MV-4-11 (cell line): ENCODE measurements around the gene ENTPD8.
"Not testable (repeated sequence)": the region's sequence is repeated elsewhere in the genome, so short reads cannot be mapped to it uniquely, and the experiment has no call there.

Experiments used
- DNase-seq: peaks from one replicate; lab custom pipeline; 2025; lab: John Stamatoyannopoulos, UW

Gene ENTPD8

GRCh38 chr9:137458194-137459151 is 17.3 kb upstream of the ENTPD8 start:
- no peak for DNase-seq

- DNase-seq: no peak
These were observed 16.4 kb upstream of the ENTPD8 start for GRCh38 chr9:137457406-137458193.

GRCh38 chr9:137456864-137457405 is 15.8 kb upstream of the ENTPD8 start:
- DNase-seq: no peak

GRCh38 chr9:137456061-137456863 is 15.1 kb upstream of the ENTPD8 start:
- no peak for DNase-seq

- no peak for DNase-seq
These were observed 14.3 kb upstream of the ENTPD8 start for GRCh38 chr9:137455359-137455991.

GRCh38 chr9:137454597-137455358 is 13.6 kb upstream of the ENTPD8 start:
- DNase-seq: no peak

GRCh38 chr9:137454145-137454596 is 13.0 kb upstream of the ENTPD8 start:
- no peak for DNase-seq

- DNase-seq: peak; percentile 30
These were observed 12.5 kb upstream of the ENTPD8 start for GRCh38 chr9:137453643-137454081.

- no peak for DNase-seq
These were observed 11.8 kb upstream of the ENTPD8 start for GRCh38 chr9:137452761-137453642.

- no peak for DNase-seq
These were observed 11.0 kb upstream of the ENTPD8 start for GRCh38 chr9:137452006-137452760.

- DNase-seq: not testable (repeated sequence)
These were observed 10.3 kb upstream of the ENTPD8 start for GRCh38 chr9:137451264-137452005.

- DNase-seq: not testable (repeated sequence)
These were observed 9.5 kb upstream of the ENTPD8 start for GRCh38 chr9:137450539-137451222.

GRCh38 chr9:137449931-137450538 is 8.9 kb upstream of the ENTPD8 start:
- DNase-seq: peak; percentile 26

- no peak for DNase-seq
These were observed 8.1 kb upstream of the ENTPD8 start for GRCh38 chr9:137449081-137449844.

- no peak for DNase-seq
These were observed 7.4 kb upstream of the ENTPD8 start for GRCh38 chr9:137448602-137448962.
